ENCODE data around the gene NRDC. TPM values are rescaled to one million over a fixed set of nuclear protein-coding genes. Genes with fewer than 3 reads are reported as not detected.
"Not testable (repeated sequence)": the region's sequence is repeated elsewhere in the genome, so short reads cannot be mapped to it uniquely, and the experiment has no call there.

NRDC gene
- total RNA-seq, 1 donor from 2014 or later, result 127 TPM

DNA sequence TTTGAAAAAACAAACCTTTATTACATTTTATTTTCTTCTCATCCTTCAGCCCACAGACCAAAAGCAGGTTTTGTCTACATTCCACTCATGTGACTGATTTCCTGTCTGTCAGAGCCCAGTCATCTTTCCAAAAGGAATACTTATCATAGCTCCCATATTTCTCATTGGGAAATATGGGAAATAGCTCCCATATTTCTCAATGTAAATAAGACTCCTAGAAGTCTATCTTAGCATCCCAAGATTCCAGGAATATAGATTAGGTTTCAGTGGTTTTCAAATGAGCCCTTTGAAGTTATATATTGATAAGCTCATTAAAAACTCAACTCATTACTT, 19.1 kb upstream of the NRDC start:
- peaks cover 6% of the 10 kb centered on the region for H3K27me3 Mint-ChIP-seq (ENCODE audit: unreplicated experiment)
- TF ChIP-seq, protein P1, sequence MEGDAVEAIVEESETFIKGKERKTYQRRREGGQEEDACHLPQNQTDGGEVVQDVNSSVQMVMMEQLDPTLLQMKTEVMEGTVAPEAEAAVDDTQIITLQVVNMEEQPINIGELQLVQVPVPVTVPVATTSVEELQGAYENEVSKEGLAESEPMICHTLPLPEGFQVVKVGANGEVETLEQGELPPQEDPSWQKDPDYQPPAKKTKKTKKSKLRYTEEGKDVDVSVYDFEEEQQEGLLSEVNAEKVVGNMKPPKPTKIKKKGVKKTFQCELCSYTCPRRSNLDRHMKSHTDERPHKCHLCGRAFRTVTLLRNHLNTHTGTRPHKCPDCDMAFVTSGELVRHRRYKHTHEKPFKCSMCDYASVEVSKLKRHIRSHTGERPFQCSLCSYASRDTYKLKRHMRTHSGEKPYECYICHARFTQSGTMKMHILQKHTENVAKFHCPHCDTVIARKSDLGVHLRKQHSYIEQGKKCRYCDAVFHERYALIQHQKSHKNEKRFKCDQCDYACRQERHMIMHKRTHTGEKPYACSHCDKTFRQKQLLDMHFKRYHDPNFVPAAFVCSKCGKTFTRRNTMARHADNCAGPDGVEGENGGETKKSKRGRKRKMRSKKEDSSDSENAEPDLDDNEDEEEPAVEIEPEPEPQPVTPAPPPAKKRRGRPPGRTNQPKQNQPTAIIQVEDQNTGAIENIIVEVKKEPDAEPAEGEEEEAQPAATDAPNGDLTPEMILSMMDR (IDR thresholded peaks at IDR 0.05; ENCODE audit: partially characterized antibody, unreplicated experiment), result no peak

DNA sequence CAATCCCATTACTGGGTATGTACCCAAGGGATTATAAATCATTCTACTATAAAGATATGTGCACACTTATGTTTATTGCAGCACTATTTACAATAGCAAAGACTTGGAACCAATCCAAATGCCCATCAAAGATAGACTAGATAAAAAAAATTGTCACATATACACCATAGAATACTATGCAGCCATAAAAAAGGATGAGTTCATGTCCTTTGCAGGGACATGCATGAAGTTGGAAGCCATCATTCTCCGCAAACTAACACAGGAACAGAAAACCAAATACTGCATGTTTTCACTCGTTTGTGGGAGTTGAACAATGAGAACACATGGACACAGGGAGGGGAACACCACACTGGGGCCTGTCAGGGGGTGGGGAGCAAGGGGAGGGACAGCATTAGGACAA, 16.2 kb upstream of the NRDC start:
- H3K27me3 Mint-ChIP-seq (ENCODE audit: unreplicated experiment); H3K4me3 Mint-ChIP-seq (ENCODE audit: unreplicated experiment); H3K9me3 Mint-ChIP-seq (ENCODE audit: unreplicated experiment): not testable (repeated sequence)

More for the DNA sequence above, 19.1 kb upstream of the NRDC start:
- H3K4me3 Mint-ChIP-seq (ENCODE audit: unreplicated experiment), result no peak overlapping the region
- no peak for DNase-seq
- no peak overlapping the region for H3K27ac Mint-ChIP-seq (ENCODE audit: unreplicated experiment)
- H3K9me3 Mint-ChIP-seq (ENCODE audit: unreplicated experiment), result peaks cover 3% of the 10 kb centered on the region
- peaks cover 6% of the 10 kb centered on the region for H3K36me3 Mint-ChIP-seq (ENCODE audit: unreplicated experiment)
- H3K4me1 Mint-ChIP-seq (ENCODE audit: low read depth, unreplicated experiment), result peaks cover 7% of the 10 kb centered on the region

DNA sequence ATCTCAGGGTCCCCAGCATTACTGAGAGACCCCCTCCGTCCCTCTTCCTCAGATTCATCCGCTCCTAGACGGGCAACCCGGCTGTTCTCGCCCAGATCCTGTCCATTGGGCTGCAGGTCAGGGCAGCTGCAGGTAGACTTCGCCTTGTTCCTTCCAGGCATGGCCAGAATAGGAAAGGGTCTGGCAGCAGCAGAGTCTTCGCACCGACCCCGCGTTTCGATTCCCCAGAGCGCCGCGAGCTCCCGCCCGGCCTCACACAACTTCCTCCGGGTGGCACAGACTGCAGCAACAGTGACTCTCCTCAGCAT, 265 bp downstream of the NRDC start:
- Mint-ChIP-seq H3K9me3 (ENCODE audit: unreplicated experiment) (no peaks in the 10 kb centered on the region), H3K4me3 (ENCODE audit: unreplicated experiment) (no peak overlapping the region), H3K36me3 (ENCODE audit: unreplicated experiment) (no peaks in the 10 kb centered on the region), H3K27ac (ENCODE audit: unreplicated experiment) (no peak overlapping the region), H3K4me1 (ENCODE audit: low read depth, unreplicated experiment) (peaks cover 11% of the 10 kb centered on the region), H3K27me3 (ENCODE audit: unreplicated experiment) (peaks cover 2% of the 10 kb centered on the region)
- DNase-seq, result no peak
- TF ChIP-seq, protein P1 (IDR thresholded peaks at IDR 0.05; ENCODE audit: partially characterized antibody, unreplicated experiment), result no peak

More for the DNA sequence above, 16.2 kb upstream of the NRDC start:
- not testable (repeated sequence) for DNase-seq; H3K36me3 Mint-ChIP-seq (ENCODE audit: unreplicated experiment); H3K4me1 Mint-ChIP-seq (ENCODE audit: low read depth, unreplicated experiment); H3K27ac Mint-ChIP-seq (ENCODE audit: unreplicated experiment)

DNA sequence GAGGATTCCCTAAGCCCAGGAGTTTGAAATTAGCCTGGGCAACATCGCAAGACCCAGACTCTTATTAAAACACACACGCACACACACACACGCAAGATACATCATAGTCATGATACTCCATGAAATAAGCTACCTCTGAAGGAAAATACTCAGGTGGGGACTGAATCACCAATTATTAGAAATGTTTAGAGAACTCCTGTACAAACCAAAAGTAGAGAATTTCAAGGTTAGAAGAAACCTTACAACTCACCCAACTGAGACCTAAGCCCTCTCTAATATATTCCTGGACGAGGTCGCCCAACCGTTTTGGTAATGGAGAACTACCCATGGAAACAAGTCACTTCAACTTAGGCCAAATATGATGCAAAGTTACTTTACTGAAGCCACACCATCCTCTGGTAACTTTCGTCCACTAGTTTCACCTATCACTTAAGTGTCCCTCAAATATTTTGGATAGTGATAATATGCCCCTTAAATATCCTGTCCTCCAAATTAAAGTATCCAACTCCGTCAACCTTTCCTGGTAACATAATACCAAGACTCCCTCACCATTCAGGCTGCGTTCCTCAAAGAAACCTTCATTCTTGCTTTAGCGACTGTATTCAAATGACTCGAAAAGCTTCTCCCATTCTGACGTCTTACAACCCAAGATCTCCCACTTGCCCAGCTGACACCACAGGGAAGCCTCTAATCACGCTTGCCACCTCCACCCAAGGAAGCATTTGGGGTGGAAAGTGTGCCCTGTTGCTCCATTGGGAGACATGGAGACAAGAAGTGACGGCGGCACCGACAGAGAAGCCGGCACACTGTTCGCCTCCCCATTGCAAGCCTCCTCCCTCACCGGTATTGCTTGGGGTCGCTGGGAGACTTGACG, 856 bp downstream of the NRDC start:
- H3K27me3 Mint-ChIP-seq (ENCODE audit: unreplicated experiment), result peaks cover 2% of the 10 kb centered on the region
- H3K9me3 Mint-ChIP-seq (ENCODE audit: unreplicated experiment), result no peaks in the 10 kb centered on the region
- no peak overlapping the region for H3K27ac Mint-ChIP-seq (ENCODE audit: unreplicated experiment)
- H3K36me3 Mint-ChIP-seq (ENCODE audit: unreplicated experiment), result no peaks in the 10 kb centered on the region
- TF ChIP-seq, protein P1 (IDR thresholded peaks at IDR 0.05; ENCODE audit: partially characterized antibody, unreplicated experiment), result no peak
- no peak overlapping the region for H3K4me3 Mint-ChIP-seq (ENCODE audit: unreplicated experiment)
- H3K4me1 Mint-ChIP-seq (ENCODE audit: low read depth, unreplicated experiment), result peaks cover 11% of the 10 kb centered on the region
- DNase-seq, result no peak

DNA sequence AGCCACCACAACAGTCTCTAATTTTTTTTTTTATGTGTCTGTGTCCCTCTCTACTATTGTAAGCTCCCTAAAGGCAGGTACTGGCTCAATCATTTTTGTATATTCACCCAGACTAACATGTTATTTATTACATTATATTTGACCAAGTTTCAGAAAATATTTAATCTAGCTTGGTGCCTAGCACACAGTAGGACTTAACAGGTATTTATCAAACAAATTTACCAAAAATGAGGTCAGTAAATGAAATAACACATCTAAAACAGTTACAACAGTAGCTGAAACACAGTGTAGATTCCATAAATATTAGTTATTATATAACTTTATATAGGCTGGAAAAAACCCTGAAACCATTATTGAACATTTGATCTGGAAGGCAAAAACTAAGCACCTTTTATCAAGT, 2.7 kb downstream of the NRDC start:
- DNase-seq, result no peak
- Mint-ChIP-seq H3K27me3 (ENCODE audit: unreplicated experiment) (peaks cover 2% of the 10 kb centered on the region), H3K4me1 (ENCODE audit: low read depth, unreplicated experiment) (peaks cover 11% of the 10 kb centered on the region), H3K9me3 (ENCODE audit: unreplicated experiment) (no peaks in the 10 kb centered on the region), H3K36me3 (ENCODE audit: unreplicated experiment) (no peaks in the 10 kb centered on the region), H3K4me3 (ENCODE audit: unreplicated experiment) (no peak overlapping the region), H3K27ac (ENCODE audit: unreplicated experiment) (no peak overlapping the region)
- TF ChIP-seq, protein P1 (IDR thresholded peaks at IDR 0.05; ENCODE audit: partially characterized antibody, unreplicated experiment), result no peak
